HEK293 (cell line): ENCODE measurements around the gene BIK.

Experiments used
- ZNF560 ChIP-seq: fragments of 450-650 bp; formaldehyde crosslinking; IDR thresholded peaks from 2 replicates; pipeline ENCODE4 v1.5.1; 2017; ENCODE audit warnings: missing biosample characterization, missing genetic modification characterization, borderline replicate concordance
- TF ChIP-seq, protein P1 (sequence below): fragments of 450-650 bp; formaldehyde crosslinking; IDR thresholded peaks from 2 replicates; pipeline ENCODE4 v1.5.1; 2016; ENCODE audit warnings: missing biosample characterization, missing genetic modification characterization
- TF ChIP-seq, protein P2 (sequence below): fragments of 450-650 bp; formaldehyde crosslinking; IDR thresholded peaks from 2 replicates; pipeline ENCODE4 v1.5.1; 2017; ENCODE audit warnings: missing biosample characterization, mild to moderate bottlenecking, missing genetic modification characterization, moderate library complexity

DNA sequence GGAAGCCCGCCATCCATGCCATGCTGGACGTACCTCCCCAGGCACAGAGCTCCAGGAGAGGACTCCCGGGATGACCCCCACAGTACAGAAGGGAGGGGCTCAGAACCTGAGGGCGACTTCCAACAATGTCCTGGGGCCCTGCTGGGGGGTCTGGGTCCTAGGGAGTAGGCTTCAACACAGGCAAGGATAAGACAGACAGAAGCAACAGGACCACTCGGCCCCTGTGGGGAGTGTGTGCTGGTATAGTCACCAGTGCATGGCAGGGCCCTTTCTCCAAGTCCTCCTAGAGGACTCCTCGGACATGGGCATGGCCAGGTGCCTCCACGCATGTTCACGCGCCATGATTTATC, 59.6 kb downstream of the BIK start:
- TF ChIP-seq ZNF560 (tag by site-specific recombination), result no peak
- TF ChIP-seq, protein P1, sequence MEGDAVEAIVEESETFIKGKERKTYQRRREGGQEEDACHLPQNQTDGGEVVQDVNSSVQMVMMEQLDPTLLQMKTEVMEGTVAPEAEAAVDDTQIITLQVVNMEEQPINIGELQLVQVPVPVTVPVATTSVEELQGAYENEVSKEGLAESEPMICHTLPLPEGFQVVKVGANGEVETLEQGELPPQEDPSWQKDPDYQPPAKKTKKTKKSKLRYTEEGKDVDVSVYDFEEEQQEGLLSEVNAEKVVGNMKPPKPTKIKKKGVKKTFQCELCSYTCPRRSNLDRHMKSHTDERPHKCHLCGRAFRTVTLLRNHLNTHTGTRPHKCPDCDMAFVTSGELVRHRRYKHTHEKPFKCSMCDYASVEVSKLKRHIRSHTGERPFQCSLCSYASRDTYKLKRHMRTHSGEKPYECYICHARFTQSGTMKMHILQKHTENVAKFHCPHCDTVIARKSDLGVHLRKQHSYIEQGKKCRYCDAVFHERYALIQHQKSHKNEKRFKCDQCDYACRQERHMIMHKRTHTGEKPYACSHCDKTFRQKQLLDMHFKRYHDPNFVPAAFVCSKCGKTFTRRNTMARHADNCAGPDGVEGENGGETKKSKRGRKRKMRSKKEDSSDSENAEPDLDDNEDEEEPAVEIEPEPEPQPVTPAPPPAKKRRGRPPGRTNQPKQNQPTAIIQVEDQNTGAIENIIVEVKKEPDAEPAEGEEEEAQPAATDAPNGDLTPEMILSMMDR, result no peak
- TF ChIP-seq, protein P2, sequence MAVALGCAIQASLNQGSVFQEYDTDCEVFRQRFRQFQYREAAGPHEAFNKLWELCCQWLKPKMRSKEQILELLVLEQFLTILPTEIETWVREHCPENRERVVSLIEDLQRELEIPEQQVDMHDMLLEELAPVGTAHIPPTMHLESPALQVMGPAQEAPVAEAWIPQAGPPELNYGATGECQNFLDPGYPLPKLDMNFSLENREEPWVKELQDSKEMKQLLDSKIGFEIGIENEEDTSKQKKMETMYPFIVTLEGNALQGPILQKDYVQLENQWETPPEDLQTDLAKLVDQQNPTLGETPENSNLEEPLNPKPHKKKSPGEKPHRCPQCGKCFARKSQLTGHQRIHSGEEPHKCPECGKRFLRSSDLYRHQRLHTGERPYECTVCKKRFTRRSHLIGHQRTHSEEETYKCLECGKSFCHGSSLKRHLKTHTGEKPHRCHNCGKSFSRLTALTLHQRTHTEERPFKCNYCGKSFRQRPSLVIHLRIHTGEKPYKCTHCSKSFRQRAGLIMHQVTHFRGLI, result no peak
